ENCODE data around the gene ZNF892. TPM values are rescaled to one million over a fixed set of nuclear protein-coding genes. Genes with fewer than 3 reads are reported as not detected.
"Not testable (repeated sequence)": the region's sequence is repeated elsewhere in the genome, so short reads cannot be mapped to it uniquely, and the experiment has no call there.

ZNF892 gene
- total RNA-seq, 2 experiments from 2014 or later: 2.9 to 3.3 TPM

DNA sequence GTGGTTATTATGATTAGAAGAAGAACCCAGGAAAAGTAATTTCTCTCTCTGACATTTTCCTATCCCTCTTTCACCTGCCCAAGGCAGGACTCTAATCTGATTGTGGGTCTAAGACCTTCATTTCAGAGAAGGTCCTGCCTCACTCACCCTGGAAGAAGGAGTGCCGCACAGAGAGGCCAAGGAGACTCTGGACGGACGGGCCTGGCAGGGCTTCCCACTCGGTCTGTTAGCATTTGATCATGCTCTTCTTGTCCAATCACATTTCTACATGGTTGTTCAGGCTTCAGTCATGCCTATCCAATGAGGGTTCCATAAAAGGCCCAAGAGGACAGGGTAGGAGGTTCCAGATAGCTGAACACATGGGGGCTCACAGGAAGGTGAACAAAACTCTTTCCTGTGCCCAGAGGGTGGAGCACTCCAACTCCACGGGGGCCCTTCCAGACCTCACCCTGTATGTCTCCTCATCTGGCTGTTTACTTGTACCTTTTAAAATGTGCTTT is 27.0 kb downstream of the ZNF892 start:
- Mint-ChIP-seq H3K4me1 (ENCODE audit: low read depth) (no peaks in the 10 kb centered on the region), H3K27ac (no peak overlapping the region), H3K4me3 (no peak overlapping the region), H3K27me3 (no peaks in the 10 kb centered on the region), H3K36me3 (ENCODE audit: low read depth) (peaks cover 7% of the 10 kb centered on the region), H3K9me3 (peaks cover 44% of the 10 kb centered on the region)
- TF ChIP-seq CTCF (IDR thresholded peaks at IDR 0.05): no peak
- ChIA-PET CTCF (no interaction called here), POLR2A (no interaction called here)
- DNase-seq (no peak), ATAC-seq (no peak)
- intact Hi-C loops (cut with micrococcal nuclease): no loop called here

DNA sequence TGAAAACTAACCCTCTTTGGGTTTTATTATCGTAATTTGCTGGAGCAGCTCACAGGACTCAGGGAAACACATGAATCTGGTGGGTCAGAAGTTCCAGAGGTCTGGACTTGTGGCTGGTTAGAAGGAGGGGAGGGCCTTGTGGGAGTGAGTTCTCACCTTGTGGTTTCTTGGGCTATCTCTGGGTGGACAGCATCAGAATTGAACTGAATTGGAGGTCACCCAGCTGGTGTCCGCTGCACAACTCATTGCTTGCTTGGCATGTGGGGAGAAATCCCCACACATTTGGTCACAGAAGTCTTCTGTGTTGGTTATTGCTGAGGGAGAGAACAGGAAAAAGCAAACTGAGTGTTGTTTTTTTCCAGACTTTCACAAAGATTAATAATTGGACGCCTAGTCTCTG is 27.5 kb downstream of the ZNF892 start:
- no peak for TF ChIP-seq CTCF (IDR thresholded peaks at IDR 0.05)
- ATAC-seq: no peak
- intact Hi-C loops (cut with micrococcal nuclease): no loop called here
- H3K9me3 Mint-ChIP-seq: peaks cover 44% of the 10 kb centered on the region
- no peaks in the 10 kb centered on the region for H3K27me3 Mint-ChIP-seq
- POLR2A ChIA-PET: no interaction called here
- DNase-seq: no peak
- CTCF ChIA-PET: no interaction called here
- H3K4me1 Mint-ChIP-seq (ENCODE audit: low read depth): no peaks in the 10 kb centered on the region
- peaks cover 7% of the 10 kb centered on the region for H3K36me3 Mint-ChIP-seq (ENCODE audit: low read depth)
- H3K27ac Mint-ChIP-seq: no peak overlapping the region
- no peak overlapping the region for H3K4me3 Mint-ChIP-seq

- intact Hi-C loops (cut with micrococcal nuclease): no loop called here
- Mint-ChIP-seq H3K9me3 (peaks cover 51% of the 10 kb centered on the region), H3K4me1 (ENCODE audit: low read depth) (no peaks in the 10 kb centered on the region)
Measured at GRCh38 chr2:95238131-95238530, 30.8 kb downstream of the ZNF892 start.

DNA sequence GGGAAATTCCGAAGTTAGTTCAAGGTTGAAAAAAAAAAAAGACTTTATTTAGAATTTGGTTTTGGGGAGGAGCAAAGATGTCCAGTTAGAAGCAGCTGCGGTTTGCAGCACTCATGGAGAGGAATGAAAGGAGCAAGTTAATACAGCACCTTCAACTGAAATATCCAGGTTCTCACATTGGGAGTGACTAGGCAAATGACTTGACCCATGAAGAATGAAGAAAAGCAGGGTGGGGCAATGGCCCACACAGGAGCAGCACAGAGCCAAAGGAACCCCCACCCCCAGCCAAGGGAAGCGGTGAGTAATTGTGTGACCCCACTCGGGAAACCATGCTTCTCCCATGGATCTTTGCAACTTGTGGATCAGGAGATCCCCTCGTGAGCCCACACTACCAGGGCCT is 32.8 kb downstream of the ZNF892 start:
- intact Hi-C loops (cut with micrococcal nuclease): no loop called here
- Mint-ChIP-seq H3K36me3 (ENCODE audit: low read depth) (peaks cover 10% of the 10 kb centered on the region), H3K4me1 (ENCODE audit: low read depth) (no peaks in the 10 kb centered on the region), H3K9me3 (peaks cover 46% of the 10 kb centered on the region), H3K27me3 (no peaks in the 10 kb centered on the region), H3K27ac (no peak overlapping the region), H3K4me3 (no peak overlapping the region)
- ATAC-seq (no peak), DNase-seq (no peak)
- no peak for TF ChIP-seq CTCF (IDR thresholded peaks at IDR 0.05)
- POLR2A ChIA-PET: no interaction called here
- CTCF ChIA-PET: no interaction called here

More at GRCh38 chr2:95238131-95238530, 30.8 kb downstream of the ZNF892 start:
- ChIA-PET CTCF (interaction anchor here (1.8 kb wide), 1 partner anchor 107 kb away, joined by 5 read pairs; no protein-coding TSS in a partner anchor), POLR2A (no interaction called here)
- DNase-seq (no peak), ATAC-seq (no peak)
- Mint-ChIP-seq H3K36me3 (ENCODE audit: low read depth) (peaks cover 9% of the 10 kb centered on the region), H3K27me3 (no peaks in the 10 kb centered on the region), H3K27ac (no peak overlapping the region), H3K4me3 (no peak overlapping the region)
- no peak for TF ChIP-seq CTCF (IDR thresholded peaks at IDR 0.05)

GRCh38 chr2:95240556-95240955 is 33.2 kb downstream of the ZNF892 start:
- H3K36me3 Mint-ChIP-seq (ENCODE audit: low read depth): peaks cover 11% of the 10 kb centered on the region
- ChIA-PET CTCF (no interaction called here), POLR2A (no interaction called here)
- no peak overlapping the region for H3K4me3 Mint-ChIP-seq
- intact Hi-C loops (cut with micrococcal nuclease): no loop called here
- no peak overlapping the region for H3K27ac Mint-ChIP-seq
- H3K9me3 Mint-ChIP-seq: peaks cover 46% of the 10 kb centered on the region
- no peak for TF ChIP-seq CTCF (IDR thresholded peaks at IDR 0.05)
- no peaks in the 10 kb centered on the region for H3K4me1 Mint-ChIP-seq (ENCODE audit: low read depth)
- no peaks in the 10 kb centered on the region for H3K27me3 Mint-ChIP-seq
- DNase-seq (no peak), ATAC-seq (no peak)

- H3K4me3 Mint-ChIP-seq; DNase-seq; POLR2A ChIA-PET; H3K27me3 Mint-ChIP-seq; H3K27ac Mint-ChIP-seq; ATAC-seq; intact Hi-C loops (cut with micrococcal nuclease); H3K4me1 Mint-ChIP-seq (ENCODE audit: low read depth): not testable (repeated sequence)
- peaks cover 14% of the 10 kb centered on the region for H3K36me3 Mint-ChIP-seq (ENCODE audit: low read depth)
- CTCF ChIA-PET: interaction anchor here (0.6 to 1.0 kb wide), 2 partner anchors 125 to 162 kb away, joined by 3 to 5 read pairs; no protein-coding TSS in a partner anchor
- H3K9me3 Mint-ChIP-seq: peaks cover 49% of the 10 kb centered on the region
Measured at GRCh38 chr2:95242084-95242483, 34.8 kb downstream of the ZNF892 start.

Data from activated CD8-positive, alpha-beta T cell treated with anti-CD3 and anti-CD28 coated beads for 36 hours (primary cell).